Neural progenitor cell (in vitro differentiated cells): Measurements from ENCODE around the gene MYL4.

ENCODE experiments used
- CTCF ChIP-seq: fragments of 200-600 bp; sonication (generic); IDR thresholded peaks from 2 replicates; pipeline ENCODE4 v1.5.1; 2017; ENCODE audit warnings: antibody characterized with exemption, mild to moderate bottlenecking
- EZH2 ChIP-seq: fragments of 200-600 bp; sonication (generic); IDR thresholded peaks from 2 replicates; pipeline ENCODE4 v1.6.1; 2017; ENCODE audit warnings: antibody characterized with exemption, mild to moderate bottlenecking, moderate library complexity

- TF ChIP-seq CTCF (no peak), EZH2 (no peak)
Observed at GRCh38 chr17:47188271-47188875, 20.8 kb upstream of the MYL4 start.
